Epithelial cell of proximal tubule (primary cell): ENCODE results near the gene PHF11. TPM values are rescaled to one million over a fixed set of nuclear protein-coding genes. Genes with fewer than 3 reads are reported as not detected.

Source experiments
- DNase-seq: peaks from one replicate; pipeline ENCODE4 v3.0.0-alpha.2; 2011; ENCODE audit warnings: low read depth
- H3K4me3 ChIP-seq: 2 replicates; pipeline ENCODE4 v1.5.1; 2011; ENCODE audit warnings: low read depth, mild to moderate bottlenecking, low read length
- total RNA-seq: library from RNA; depleted of rRNA; stranded (reverse); fragments of >200 nt; gene quantifications from 2 replicates; pipeline ENCODE4 v1.2.3, GENCODE V29; 2015
- TF ChIP-seq, protein P1 (sequence below): conservative IDR thresholded peaks from 2 replicates; pipeline ENCODE4 v1.5.1; 2012; ENCODE audit warnings: low read depth, mild to moderate bottlenecking, low read length

The PHF11 gene
- total RNA-seq, 1 donor from 2014 or later, result 33.9 TPM

DNA sequence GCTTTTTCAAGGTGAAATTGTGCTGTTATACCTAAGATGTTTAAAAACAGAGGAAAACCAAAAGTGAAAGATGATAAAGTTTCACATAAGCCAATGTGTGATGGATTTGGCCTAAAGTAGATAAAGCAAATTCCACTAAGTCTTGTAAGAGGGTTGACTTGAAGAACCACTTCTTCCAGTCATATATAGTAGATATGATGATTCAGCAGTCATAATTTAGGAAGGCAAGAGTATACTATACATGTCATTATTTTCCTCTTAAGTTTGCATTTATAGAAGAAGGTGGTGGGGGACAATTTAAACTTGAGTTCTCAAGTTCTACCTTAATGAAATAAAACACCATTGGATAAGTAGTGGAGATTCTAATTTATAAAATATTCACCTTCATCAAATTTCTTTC, 37.3 kb downstream of the PHF11 start:
- no peak for DNase-seq
- TF ChIP-seq, protein P1, sequence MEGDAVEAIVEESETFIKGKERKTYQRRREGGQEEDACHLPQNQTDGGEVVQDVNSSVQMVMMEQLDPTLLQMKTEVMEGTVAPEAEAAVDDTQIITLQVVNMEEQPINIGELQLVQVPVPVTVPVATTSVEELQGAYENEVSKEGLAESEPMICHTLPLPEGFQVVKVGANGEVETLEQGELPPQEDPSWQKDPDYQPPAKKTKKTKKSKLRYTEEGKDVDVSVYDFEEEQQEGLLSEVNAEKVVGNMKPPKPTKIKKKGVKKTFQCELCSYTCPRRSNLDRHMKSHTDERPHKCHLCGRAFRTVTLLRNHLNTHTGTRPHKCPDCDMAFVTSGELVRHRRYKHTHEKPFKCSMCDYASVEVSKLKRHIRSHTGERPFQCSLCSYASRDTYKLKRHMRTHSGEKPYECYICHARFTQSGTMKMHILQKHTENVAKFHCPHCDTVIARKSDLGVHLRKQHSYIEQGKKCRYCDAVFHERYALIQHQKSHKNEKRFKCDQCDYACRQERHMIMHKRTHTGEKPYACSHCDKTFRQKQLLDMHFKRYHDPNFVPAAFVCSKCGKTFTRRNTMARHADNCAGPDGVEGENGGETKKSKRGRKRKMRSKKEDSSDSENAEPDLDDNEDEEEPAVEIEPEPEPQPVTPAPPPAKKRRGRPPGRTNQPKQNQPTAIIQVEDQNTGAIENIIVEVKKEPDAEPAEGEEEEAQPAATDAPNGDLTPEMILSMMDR, result no peak
- no peak overlapping the region for H3K4me3 ChIP-seq

DNA sequence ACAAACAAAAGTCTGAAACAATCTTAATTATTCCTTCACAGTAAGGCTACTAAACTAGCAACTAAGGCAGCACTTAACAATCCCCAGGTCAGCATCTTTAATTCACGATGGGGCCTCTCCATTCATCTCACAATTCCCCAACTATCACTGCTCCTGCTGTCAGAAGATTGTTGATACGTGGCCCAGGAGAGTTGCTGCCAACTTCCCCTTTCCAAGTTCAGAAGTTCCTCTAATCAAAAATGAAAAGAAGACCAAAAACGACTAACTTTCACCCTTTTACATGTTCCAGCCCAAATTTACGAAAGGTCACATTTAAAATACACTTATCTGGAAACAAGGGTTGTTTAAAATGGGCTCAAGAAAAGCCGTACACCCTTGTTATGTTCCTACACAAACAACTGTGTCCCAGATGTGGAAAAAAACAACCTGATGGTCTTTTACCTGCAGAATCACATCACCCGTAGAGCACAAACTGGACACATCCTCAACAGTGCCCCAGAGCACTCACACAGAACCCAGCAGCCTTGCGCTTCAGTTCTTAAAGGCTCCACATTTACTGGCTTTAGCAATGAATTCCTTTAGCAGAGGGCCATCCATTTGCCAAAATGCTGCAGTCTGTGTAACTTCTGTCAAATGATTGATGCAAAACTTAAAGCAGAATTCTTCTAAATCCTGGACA, 38.0 kb downstream of the PHF11 start:
- no peak overlapping the region for H3K4me3 ChIP-seq
- TF ChIP-seq, protein P1, result no peak
- no peak for DNase-seq

DNA sequence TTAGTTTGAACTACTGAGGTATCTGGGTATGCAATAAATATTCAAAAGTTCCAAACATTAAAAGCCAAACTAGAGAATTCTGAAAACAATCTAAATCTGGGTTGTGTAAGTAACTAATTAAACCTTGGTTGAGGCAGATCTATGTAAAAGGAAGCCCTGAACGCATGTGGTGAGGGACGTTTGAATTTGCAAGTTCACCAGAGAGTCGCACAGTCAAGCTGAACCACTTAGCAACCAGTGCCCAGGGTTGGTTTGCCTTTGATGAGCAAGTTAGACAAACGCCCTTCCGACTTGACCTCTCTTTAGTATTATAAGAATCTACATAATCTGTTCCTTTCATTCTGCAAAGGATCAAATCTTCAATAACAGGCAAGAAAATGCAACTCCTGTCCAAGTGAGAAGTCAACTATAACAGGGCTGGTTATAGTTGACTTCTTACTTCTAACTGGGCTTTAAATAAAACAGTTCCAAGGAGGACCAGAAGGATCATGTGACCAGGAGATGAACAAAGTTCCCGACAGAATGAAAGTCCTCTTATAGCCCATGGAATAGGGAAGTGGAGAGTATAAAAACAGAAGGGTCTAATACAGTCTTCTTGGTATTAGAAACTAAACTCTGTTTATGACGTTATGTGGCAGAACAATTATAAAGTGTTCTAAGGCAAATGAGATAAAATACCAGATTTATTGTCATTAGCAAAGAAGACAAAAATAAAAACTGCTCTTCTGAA, 40.6 kb downstream of the PHF11 start:
- no peak for DNase-seq
- TF ChIP-seq, protein P1, result no peak
- no peak overlapping the region for H3K4me3 ChIP-seq

DNA sequence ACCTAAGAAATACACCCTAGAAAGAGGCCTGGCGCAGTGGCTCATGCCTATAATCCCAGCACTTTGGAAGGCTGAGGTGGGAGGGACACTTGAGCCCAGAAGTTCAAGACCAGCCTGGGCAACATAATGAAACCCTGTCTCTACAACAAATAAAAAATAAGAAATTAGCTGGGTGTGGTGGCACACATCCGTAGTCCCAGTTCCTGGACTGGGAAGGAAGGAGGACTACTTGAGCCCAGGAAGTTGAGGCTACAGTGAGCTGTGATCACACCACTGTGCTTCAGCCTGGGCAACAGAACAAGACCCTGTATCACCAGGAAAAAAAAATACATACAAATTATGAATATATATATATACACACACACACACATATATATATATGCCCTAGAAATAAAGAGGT, 42.7 kb downstream of the PHF11 start:
- H3K4me3 ChIP-seq, result no peak overlapping the region
- DNase-seq, result no peak
- TF ChIP-seq, protein P1, result no peak

DNA sequence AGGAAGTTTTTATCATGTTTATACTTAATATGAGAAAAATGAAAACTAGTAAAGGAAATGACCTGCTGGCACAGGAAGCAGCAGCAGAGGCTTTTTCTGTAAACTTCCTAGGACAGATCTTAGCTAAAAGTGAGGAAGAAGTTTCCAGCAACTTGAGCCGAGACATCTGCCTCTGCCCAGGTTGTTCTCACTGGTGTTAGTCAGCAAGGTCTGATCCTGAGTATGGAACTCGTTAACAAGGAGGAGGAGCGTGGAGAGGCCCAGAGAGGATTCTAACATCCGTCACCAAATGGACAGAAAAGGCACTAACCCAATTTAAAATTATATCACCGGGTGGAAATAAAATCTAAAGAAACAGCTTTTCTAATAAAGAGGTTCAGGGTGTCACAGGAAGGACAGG, 43.6 kb downstream of the PHF11 start:
- TF ChIP-seq, protein P1, result no peak
- H3K4me3 ChIP-seq, result no peak overlapping the region
- no peak for DNase-seq

DNA sequence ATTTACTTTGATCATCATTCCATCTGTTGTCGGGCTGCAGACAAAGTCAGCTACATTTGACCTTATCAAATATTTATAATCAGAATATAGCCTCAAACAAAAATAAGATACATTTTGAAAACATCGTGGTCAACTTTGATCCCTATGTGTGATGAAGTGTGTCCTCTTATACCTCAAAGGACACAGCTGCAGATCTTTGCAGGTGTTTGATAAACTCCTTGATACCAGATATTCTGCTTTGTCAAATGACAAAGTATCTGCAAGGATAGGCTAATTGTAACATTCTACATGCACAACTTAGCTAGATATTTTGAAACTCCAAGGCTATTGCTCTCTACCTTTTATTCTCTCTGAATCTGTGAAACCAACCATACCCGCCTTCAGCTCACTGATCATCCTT, 44.0 kb downstream of the PHF11 start:
- TF ChIP-seq, protein P1, result no peak
- H3K4me3 ChIP-seq, result no peak overlapping the region
- no peak for DNase-seq
